Chondrocyte (in vitro differentiated cells): ENCODE data around the gene DST. TPM values are rescaled to one million over a fixed set of nuclear protein-coding genes. Genes with fewer than 3 reads are reported as not detected.
A peak's percentile ranks its signal among the peaks of the same experiment; 100 is the strongest.

Experiments used
- DNase-seq: peaks from one replicate; pipeline ENCODE4 v3.0.0; 2021; ENCODE audit warnings: mixed read lengths, low spot score
- H3K27ac Mint-ChIP-seq: one replicate; pipeline ENCODE4 v1.8.0; 2021; ENCODE audit warnings: mild to moderate bottlenecking, moderate library complexity, mixed read lengths; ENCODE audit not compliant: unreplicated experiment
- H3K27me3 Mint-ChIP-seq: 2 replicates; pipeline ENCODE4 v1.8.0; 2021; ENCODE audit warnings: low read depth, mixed read lengths
- H3K36me3 Mint-ChIP-seq: 2 replicates; pipeline ENCODE4 v1.8.0; 2021; ENCODE audit warnings: low read depth, mixed read lengths
- H3K4me1 Mint-ChIP-seq: 2 replicates; pipeline ENCODE4 v1.8.0; 2021; ENCODE audit warnings: low read depth, mild to moderate bottlenecking, mixed read lengths
- H3K4me3 Mint-ChIP-seq: one replicate; pipeline ENCODE4 v1.8.0; 2021; ENCODE audit warnings: mild to moderate bottlenecking, moderate library complexity, mixed read lengths; ENCODE audit not compliant: unreplicated experiment
- H3K9me3 Mint-ChIP-seq: 2 replicates; pipeline ENCODE4 v1.8.0; 2021; ENCODE audit warnings: low read depth, mixed read lengths
- total RNA-seq: library from RNA; stranded (reverse); gene quantifications from 3 replicates; pipeline ENCODE4 v1.2.1, GENCODE V29; 2021
- TF ChIP-seq, protein P1 (sequence below): fragments of 200-600 bp; sonication (generic); IDR thresholded peaks from 2 replicates; pipeline ENCODE4 v1.5.0; 2021; ENCODE audit warnings: antibody characterized with exemption, mild to moderate bottlenecking, moderate library complexity

Gene DST
- total RNA-seq, 1 donor from 2014 or later, result 168 TPM

DNA sequence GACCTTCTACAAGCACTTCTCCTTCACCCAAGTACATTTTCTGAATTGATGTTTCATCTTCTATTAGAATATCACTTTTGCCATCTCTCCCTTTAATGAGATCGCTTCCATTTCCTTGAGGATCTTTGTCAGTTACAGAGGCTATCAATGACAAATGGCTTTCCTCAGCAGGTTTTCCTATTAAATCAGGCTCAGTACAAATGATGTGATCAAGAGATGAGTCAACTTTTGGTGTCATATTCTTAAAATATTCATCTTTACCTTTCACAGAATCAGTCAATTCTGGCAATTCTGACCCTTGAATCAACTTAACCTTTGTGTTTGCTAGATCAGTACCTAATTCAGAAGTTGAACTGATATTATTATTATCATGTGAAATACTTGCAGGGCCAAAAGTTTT is 37.3 kb downstream of the DST start:
- no peak overlapping the region for H3K4me3 Mint-ChIP-seq
- H3K4me1 Mint-ChIP-seq, result peaks cover 15% of the 10 kb centered on the region
- TF ChIP-seq, protein P1, sequence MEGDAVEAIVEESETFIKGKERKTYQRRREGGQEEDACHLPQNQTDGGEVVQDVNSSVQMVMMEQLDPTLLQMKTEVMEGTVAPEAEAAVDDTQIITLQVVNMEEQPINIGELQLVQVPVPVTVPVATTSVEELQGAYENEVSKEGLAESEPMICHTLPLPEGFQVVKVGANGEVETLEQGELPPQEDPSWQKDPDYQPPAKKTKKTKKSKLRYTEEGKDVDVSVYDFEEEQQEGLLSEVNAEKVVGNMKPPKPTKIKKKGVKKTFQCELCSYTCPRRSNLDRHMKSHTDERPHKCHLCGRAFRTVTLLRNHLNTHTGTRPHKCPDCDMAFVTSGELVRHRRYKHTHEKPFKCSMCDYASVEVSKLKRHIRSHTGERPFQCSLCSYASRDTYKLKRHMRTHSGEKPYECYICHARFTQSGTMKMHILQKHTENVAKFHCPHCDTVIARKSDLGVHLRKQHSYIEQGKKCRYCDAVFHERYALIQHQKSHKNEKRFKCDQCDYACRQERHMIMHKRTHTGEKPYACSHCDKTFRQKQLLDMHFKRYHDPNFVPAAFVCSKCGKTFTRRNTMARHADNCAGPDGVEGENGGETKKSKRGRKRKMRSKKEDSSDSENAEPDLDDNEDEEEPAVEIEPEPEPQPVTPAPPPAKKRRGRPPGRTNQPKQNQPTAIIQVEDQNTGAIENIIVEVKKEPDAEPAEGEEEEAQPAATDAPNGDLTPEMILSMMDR, result no peak
- no peaks in the 10 kb centered on the region for H3K27me3 Mint-ChIP-seq
- DNase-seq, result no peak
- peaks cover 4% of the 10 kb centered on the region for H3K9me3 Mint-ChIP-seq
- H3K36me3 Mint-ChIP-seq, result peaks cover 31% of the 10 kb centered on the region
- H3K27ac Mint-ChIP-seq, result no peak overlapping the region

DNA sequence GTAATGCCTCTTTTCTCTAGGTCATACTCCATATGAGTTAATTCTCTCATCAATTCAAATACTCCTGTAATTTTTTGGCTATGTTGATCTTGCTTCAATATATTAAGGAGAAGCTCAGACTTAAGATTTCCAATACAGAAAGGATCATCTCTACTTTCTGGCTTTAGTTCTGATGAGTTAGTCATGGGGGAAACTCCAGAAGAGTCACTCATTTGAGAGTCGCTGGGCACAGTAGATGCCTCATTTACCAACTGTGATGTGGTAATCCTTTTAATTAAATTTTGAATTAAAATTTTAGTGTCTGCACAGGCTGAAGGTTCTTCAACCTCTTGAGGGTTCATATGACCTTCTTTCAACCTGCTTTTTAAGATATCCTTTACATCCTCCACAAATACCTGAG is 38.5 kb downstream of the DST start:
- TF ChIP-seq, protein P1, result no peak
- Mint-ChIP-seq H3K9me3 (peaks cover 4% of the 10 kb centered on the region), H3K4me1 (peaks cover 15% of the 10 kb centered on the region), H3K4me3 (no peak overlapping the region), H3K27ac (no peak overlapping the region), H3K27me3 (no peaks in the 10 kb centered on the region), H3K36me3 (peaks cover 33% of the 10 kb centered on the region)
- DNase-seq, result no peak

DNA sequence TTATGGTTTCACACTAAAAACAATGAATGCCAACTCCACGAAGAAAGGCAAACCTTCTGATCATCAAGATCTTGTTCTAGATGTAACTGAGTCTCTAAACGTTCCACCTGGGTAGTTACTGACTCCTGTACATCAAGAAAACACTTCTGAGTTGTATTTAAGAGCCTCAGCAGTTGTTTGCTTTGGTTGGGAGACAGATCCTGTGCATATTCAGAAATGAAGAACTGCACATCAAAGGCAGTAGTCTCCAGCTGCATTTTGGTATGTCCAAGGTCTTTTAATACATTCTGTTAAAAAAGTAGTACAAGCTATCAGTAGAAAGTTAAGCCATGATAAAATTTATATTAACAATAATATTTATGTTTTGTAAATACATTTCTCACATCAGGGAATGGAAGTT is 41.3 kb downstream of the DST start:
- Mint-ChIP-seq H3K36me3 (peaks cover 27% of the 10 kb centered on the region), H3K9me3 (peaks cover 4% of the 10 kb centered on the region), H3K4me1 (peaks cover 13% of the 10 kb centered on the region), H3K4me3 (no peak overlapping the region), H3K27me3 (no peaks in the 10 kb centered on the region), H3K27ac (no peak overlapping the region)
- DNase-seq, result no peak
- TF ChIP-seq, protein P1, result no peak

DNA sequence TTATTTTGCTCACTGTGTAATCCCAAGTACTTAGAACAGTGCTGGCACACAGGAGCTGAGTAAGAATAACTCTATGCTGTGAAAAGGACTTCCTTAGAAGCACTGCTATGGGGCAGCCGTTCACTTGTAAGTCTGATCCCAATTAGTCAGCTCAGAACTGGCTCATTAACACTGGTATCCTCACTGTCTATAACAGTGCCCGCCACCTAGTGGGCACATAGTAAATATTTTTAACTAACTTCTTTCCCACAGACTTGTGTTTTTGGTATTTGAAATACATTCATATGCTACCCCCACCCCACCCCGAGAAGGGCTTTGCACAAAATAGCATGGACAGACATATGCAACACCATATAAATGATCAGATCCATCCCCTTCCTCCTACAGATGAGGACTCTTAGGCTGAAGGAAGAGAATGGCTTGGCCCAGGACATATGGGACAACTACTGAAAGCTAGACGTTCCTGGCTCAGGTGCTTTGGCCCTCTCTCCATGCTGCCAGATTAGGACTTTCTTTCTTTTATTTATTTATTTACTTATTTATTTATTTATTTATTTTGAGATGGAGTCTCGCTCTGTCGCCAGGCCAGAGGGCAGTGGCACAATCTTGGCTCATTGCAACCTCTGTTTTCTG is 47.1 kb downstream of the DST start:
- H3K4me3 Mint-ChIP-seq, result no peak overlapping the region
- H3K9me3 Mint-ChIP-seq, result no peaks in the 10 kb centered on the region
- H3K27me3 Mint-ChIP-seq, result no peaks in the 10 kb centered on the region
- peak overlapping the region; percentile 32 for H3K27ac Mint-ChIP-seq
- TF ChIP-seq, protein P1, result peak; percentile 83
- DNase-seq, result no peak
- H3K4me1 Mint-ChIP-seq, result no peaks in the 10 kb centered on the region
- H3K36me3 Mint-ChIP-seq, result peaks cover 32% of the 10 kb centered on the region

DNA sequence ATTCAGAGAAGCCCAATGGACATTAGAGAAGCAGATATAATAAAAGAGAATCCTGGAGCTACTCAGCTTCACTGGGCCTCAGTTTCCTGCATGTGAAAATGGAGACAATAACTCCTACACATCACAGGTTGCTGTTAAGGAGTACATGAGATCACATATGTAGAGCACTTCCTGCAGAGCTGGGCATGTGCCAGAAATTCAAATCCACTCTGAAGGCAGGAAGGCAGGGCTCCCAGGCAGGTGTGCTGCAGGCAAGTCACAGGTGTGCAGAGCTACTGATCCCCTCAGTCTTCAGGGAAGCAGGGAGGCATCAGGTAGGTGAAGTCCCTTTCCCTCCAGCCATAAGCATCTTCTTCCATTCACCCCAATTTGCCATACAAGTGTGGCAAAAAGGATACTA is 48.0 kb downstream of the DST start:
- H3K4me1 Mint-ChIP-seq, result no peaks in the 10 kb centered on the region
- H3K27me3 Mint-ChIP-seq, result no peaks in the 10 kb centered on the region
- DNase-seq, result no peak
- H3K9me3 Mint-ChIP-seq, result no peaks in the 10 kb centered on the region
- no peak overlapping the region for H3K4me3 Mint-ChIP-seq
- TF ChIP-seq, protein P1, result no peak
- no peak overlapping the region for H3K27ac Mint-ChIP-seq
- H3K36me3 Mint-ChIP-seq, result peaks cover 26% of the 10 kb centered on the region
